Stimulated activated naive CD8-positive, alpha-beta T cell treated with anti-CD3 and anti-CD28 coated beads, Interleukin-15, Interleukin-2, amounts not matched to agents 100 U/mL and 50 U/mL, for 24 hours (primary cell): ENCODE results near the gene KCNMA1.

Experiments
- ATAC-seq: fragments of 150-1000 bp; cut with Tn5 transposase; one replicate; pipeline ENCODE4 v1.10.0; 2021
- DNase-seq: peaks from one replicate; pipeline ENCODE4 v3.0.0; 2021

The KCNMA1 gene

GRCh38 chr10:77179015-77179695 lies 458.5 kb downstream of the KCNMA1 start:
- DNase-seq (no peak), ATAC-seq (no peak)

GRCh38 chr10:77177589-77177988 lies 460.0 kb downstream of the KCNMA1 start:
- ATAC-seq (no peak), DNase-seq (no peak)

GRCh38 chr10:77177161-77177560 lies 460.4 kb downstream of the KCNMA1 start:
- ATAC-seq (no peak), DNase-seq (no peak)

GRCh38 chr10:77176232-77176631 lies 461.4 kb downstream of the KCNMA1 start:
- ATAC-seq (no peak), DNase-seq (no peak)

- no peak for ATAC-seq
- no peak for DNase-seq
These were observed 461.9 kb downstream of the KCNMA1 start for GRCh38 chr10:77175631-77176222.

- ATAC-seq (peak; percentile 67), DNase-seq (peak; percentile 77)
These were observed 463.8 kb downstream of the KCNMA1 start for GRCh38 chr10:77173615-77174461.

- ATAC-seq (no peak), DNase-seq (no peak)
These were observed 465.5 kb downstream of the KCNMA1 start for GRCh38 chr10:77172086-77172485.

GRCh38 chr10:77168861-77169260 lies 468.7 kb downstream of the KCNMA1 start:
- no peak for ATAC-seq
- no peak for DNase-seq

GRCh38 chr10:77168161-77168560 lies 469.4 kb downstream of the KCNMA1 start:
- DNase-seq (no peak), ATAC-seq (no peak)

- DNase-seq (peak; percentile 43), ATAC-seq (peak; percentile 40)
These were observed 472.0 kb downstream of the KCNMA1 start for GRCh38 chr10:77165445-77166208.

- no peak for ATAC-seq
- DNase-seq = no peak
These were observed 472.8 kb downstream of the KCNMA1 start for GRCh38 chr10:77164616-77165311.

GRCh38 chr10:77163670-77164348 lies 473.8 kb downstream of the KCNMA1 start:
- no peak for DNase-seq

GRCh38 chr10:77162697-77163096 lies 474.9 kb downstream of the KCNMA1 start:
- DNase-seq (no peak), ATAC-seq (no peak)

More at GRCh38 chr10:77163670-77164348, 473.8 kb downstream of the KCNMA1 start:
- no peak for ATAC-seq

- peak; percentile 36 for ATAC-seq
- no peak for DNase-seq
These were observed 476.9 kb downstream of the KCNMA1 start for GRCh38 chr10:77160679-77161078.

- ATAC-seq = no peak
- DNase-seq = no peak
These were observed 478.0 kb downstream of the KCNMA1 start for GRCh38 chr10:77159538-77160110.

- ATAC-seq (no peak), DNase-seq (no peak)
These were observed 478.9 kb downstream of the KCNMA1 start for GRCh38 chr10:77158666-77159065.

- ATAC-seq (no peak), DNase-seq (no peak)
These were observed 480.2 kb downstream of the KCNMA1 start for GRCh38 chr10:77157248-77158019.

GRCh38 chr10:77156406-77156879 lies 481.2 kb downstream of the KCNMA1 start:
- ATAC-seq (no peak), DNase-seq (no peak)

- no peak for DNase-seq
These were observed 485.4 kb downstream of the KCNMA1 start for GRCh38 chr10:77152256-77152655.

GRCh38 chr10:77151408-77151807 lies 486.2 kb downstream of the KCNMA1 start:
- no peak for DNase-seq
- ATAC-seq = no peak

More at GRCh38 chr10:77152256-77152655, 485.4 kb downstream of the KCNMA1 start:
- ATAC-seq = no peak
